BLaER1 treated with 17β-estradiol and CSF1 and Interleukin-3, amounts not matched to agents 10 nM and 100 nM (cell line): ENCODE measurements around the gene SIGMAR1.

Experiments used
- H3K27ac ChIP-seq, 11 experiments: shearing (Covaris generic); formaldehyde crosslinking; 2 replicates each; pipeline ENCODE4 v1.8.1; 2022
- H3K27me3 ChIP-seq, 11 experiments: shearing (Covaris generic); formaldehyde crosslinking; 2 replicates each; pipeline ENCODE4 v1.8.1; 2022
- H3K36me3 ChIP-seq, 11 experiments: shearing (Covaris generic); formaldehyde crosslinking; 2 replicates each; pipeline ENCODE4 v1.8.1; 2022
- H3K4me1 ChIP-seq, 10 experiments: shearing (Covaris generic); formaldehyde crosslinking; 2 replicates each; pipeline ENCODE4 v1.8.1; 2022
- H3K4me2 ChIP-seq, 11 experiments: shearing (Covaris generic); formaldehyde crosslinking; 2 replicates each; pipeline ENCODE4 v1.8.1; 2022
- H3K4me3 ChIP-seq, 10 experiments: shearing (Covaris generic); formaldehyde crosslinking; 2 replicates each; pipeline ENCODE4 v1.8.1; 2022
- H3K9ac ChIP-seq, 11 experiments: shearing (Covaris generic); formaldehyde crosslinking; 2 replicates each; pipeline ENCODE4 v1.8.1; 2022
- H3K9me3 ChIP-seq, 11 experiments: shearing (Covaris generic); formaldehyde crosslinking; replicated peaks in 1 of 11; 2 replicates each; pipeline ENCODE4 v1.8.1; 2022
- H4K20me1 ChIP-seq, 11 experiments: shearing (Covaris generic); formaldehyde crosslinking; 2 replicates each; pipeline ENCODE4 v1.8.1; 2022
- Cebpa-rat ChIP-seq, 11 experiments: shearing (Covaris generic); IDR thresholded peaks; 2 replicates each; pipeline ENCODE4 v1.8.1; 2022

Gene SIGMAR1

GRCh38 chr9:34588671-34589635 is 48.6 kb downstream of the SIGMAR1 start:
- Histone ChIP-seq H3K36me3 (no peaks in the 10 kb centered on the region), H3K9ac (0 out of 22 replicates have a peak overlapping the region, but pooled peaks of 2 of the 11 experiments have one; percentile 5 to 13), H3K4me1 (peaks cover 59 to 66% (median 63%) of the 10 kb centered on the region in 10 experiments), H3K27me3 (peaks cover 89 to 100% (median 98%) of the 10 kb centered on the region in 11 experiments), H3K27ac (no peak overlapping the region), H3K9me3 (0 out of 22 replicates have a peak, but pooled peaks cover 0 to 5% (median 0%) of the 10 kb centered on the region in 11 experiments), H3K4me2 (peak overlapping the region; percentile 81 to 96 (median 89)), H3K4me3 (peak overlapping the region; percentile 42 to 69 (median 59)), H4K20me1 (peaks cover 0 to 89% (median 61%) of the 10 kb centered on the region in 11 experiments; a peak in 19 of 22 replicates)
- TF ChIP-seq Cebpa-rat (IDR thresholded peaks at IDR 0.05): no peak

GRCh38 chr9:34587271-34587670 is 50.3 kb downstream of the SIGMAR1 start:
- Histone ChIP-seq H3K27me3 (peaks cover 72 to 91% (median 85%) of the 10 kb centered on the region in 11 experiments), H3K9me3 (0 out of 22 replicates have a peak, but pooled peaks cover 0 to 3% (median 0%) of the 10 kb centered on the region in 11 experiments), H3K27ac (no peak overlapping the region), H3K4me1 (peaks cover 45 to 61% (median 54%) of the 10 kb centered on the region in 10 experiments), H4K20me1 (peaks cover 0 to 72% (median 60%) of the 10 kb centered on the region in 11 experiments; a peak in 19 of 22 replicates), H3K36me3 (no peaks in the 10 kb centered on the region), H3K4me2 (no peak overlapping the region), H3K9ac (no peak overlapping the region), H3K4me3 (no peak overlapping the region)
- no peak for TF ChIP-seq Cebpa-rat (IDR thresholded peaks at IDR 0.05)

- Histone ChIP-seq H3K36me3 (no peaks in the 10 kb centered on the region), H3K9me3 (no peaks in the 10 kb centered on the region), H3K9ac (no peak overlapping the region), H3K4me1 (peaks cover 34 to 50% (median 42%) of the 10 kb centered on the region in 10 experiments), H3K27ac (no peak overlapping the region), H4K20me1 (peaks cover 0 to 62% (median 50%) of the 10 kb centered on the region in 11 experiments; a peak in 18 of 22 replicates), H3K27me3 (peaks cover 64 to 91% (median 84%) of the 10 kb centered on the region in 11 experiments), H3K4me2 (peak overlapping the region; percentile 52 to 90 (median 83)), H3K4me3 (peak overlapping the region in 1 of 10 experiments; percentile 29; a peak in 1 of 20 replicates)
- no peak for TF ChIP-seq Cebpa-rat (IDR thresholded peaks at IDR 0.05)
Measured at GRCh38 chr9:34585946-34586669, 51.5 kb downstream of the SIGMAR1 start.

GRCh38 chr9:34584970-34585369 is 52.6 kb downstream of the SIGMAR1 start:
- Histone ChIP-seq H3K27ac (no peak overlapping the region), H4K20me1 (peaks cover 0 to 59% (median 41%) of the 10 kb centered on the region in 11 experiments; a peak in 17 of 22 replicates), H3K9ac (no peak overlapping the region), H3K27me3 (peaks cover 64 to 91% (median 84%) of the 10 kb centered on the region in 11 experiments), H3K4me3 (no peak overlapping the region), H3K4me2 (peak overlapping the region; percentile 52 to 90 (median 83)), H3K4me1 (peaks cover 22 to 38% (median 31%) of the 10 kb centered on the region in 10 experiments), H3K36me3 (no peaks in the 10 kb centered on the region), H3K9me3 (no peaks in the 10 kb centered on the region)
- no peak for TF ChIP-seq Cebpa-rat (IDR thresholded peaks at IDR 0.05)
